ENCODE measurements around the gene MED7. TPM values are rescaled to one million over a fixed set of nuclear protein-coding genes. Genes with fewer than 3 reads are reported as not detected.

Gene MED7
- total and polyA plus RNA-seq, 7 donors, result 9.7 to 19.2 (median 14.9) TPM

- WGBS, 2 donors, result 89 to 92% methylated on average over 4 of the region's 4 CpGs
- DNase-seq, result no peak
- Histone ChIP-seq H3K27me3 (no peaks in the 10 kb centered on the region), H3K9me3 (no peaks in the 10 kb centered on the region), H3K4me1 (no peaks in the 10 kb centered on the region), H3K4me3 (no peak overlapping the region), H3K36me3 (no peaks in the 10 kb centered on the region), H3K27ac (no peak overlapping the region)
- TF ChIP-seq, protein P1, sequence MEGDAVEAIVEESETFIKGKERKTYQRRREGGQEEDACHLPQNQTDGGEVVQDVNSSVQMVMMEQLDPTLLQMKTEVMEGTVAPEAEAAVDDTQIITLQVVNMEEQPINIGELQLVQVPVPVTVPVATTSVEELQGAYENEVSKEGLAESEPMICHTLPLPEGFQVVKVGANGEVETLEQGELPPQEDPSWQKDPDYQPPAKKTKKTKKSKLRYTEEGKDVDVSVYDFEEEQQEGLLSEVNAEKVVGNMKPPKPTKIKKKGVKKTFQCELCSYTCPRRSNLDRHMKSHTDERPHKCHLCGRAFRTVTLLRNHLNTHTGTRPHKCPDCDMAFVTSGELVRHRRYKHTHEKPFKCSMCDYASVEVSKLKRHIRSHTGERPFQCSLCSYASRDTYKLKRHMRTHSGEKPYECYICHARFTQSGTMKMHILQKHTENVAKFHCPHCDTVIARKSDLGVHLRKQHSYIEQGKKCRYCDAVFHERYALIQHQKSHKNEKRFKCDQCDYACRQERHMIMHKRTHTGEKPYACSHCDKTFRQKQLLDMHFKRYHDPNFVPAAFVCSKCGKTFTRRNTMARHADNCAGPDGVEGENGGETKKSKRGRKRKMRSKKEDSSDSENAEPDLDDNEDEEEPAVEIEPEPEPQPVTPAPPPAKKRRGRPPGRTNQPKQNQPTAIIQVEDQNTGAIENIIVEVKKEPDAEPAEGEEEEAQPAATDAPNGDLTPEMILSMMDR (IDR thresholded peaks at IDR 0.05), result no peak
- no peak for TF ChIP-seq POLR2A (IDR thresholded peaks at IDR 0.05)
- no peak for TF ChIP-seq EP300 (IDR thresholded peaks at IDR 0.05)
- no peak for TF ChIP-seq POLR2AphosphoS5 (IDR thresholded peaks at IDR 0.05)
- intact Hi-C loops (cut with DNase I), result no loop called here
Measured at GRCh38 chr5:157160001-157160400, 17.3 kb upstream of the MED7 start.

GRCh38 chr5:157159209-157159751, 16.6 kb upstream of the MED7 start:
- intact Hi-C loops (cut with DNase I), result no loop called here
- Histone ChIP-seq H3K27ac (no peak overlapping the region), H3K9me3 (no peaks in the 10 kb centered on the region), H3K36me3 (no peaks in the 10 kb centered on the region), H3K4me1 (no peaks in the 10 kb centered on the region), H3K4me3 (no peak overlapping the region), H3K27me3 (no peaks in the 10 kb centered on the region)
- TF ChIP-seq EP300 (IDR thresholded peaks at IDR 0.05) (no peak), POLR2AphosphoS5 (IDR thresholded peaks at IDR 0.05) (no peak), POLR2A (IDR thresholded peaks at IDR 0.05) (no peak)
- TF ChIP-seq, protein P1 (IDR thresholded peaks at IDR 0.05), result no peak
- WGBS, 2 donors, result 78 to 84% methylated on average over 6 of the region's 6 CpGs
- no peak for DNase-seq

- Histone ChIP-seq H3K27ac (no peak overlapping the region), H3K27me3 (no peaks in the 10 kb centered on the region), H3K9me3 (no peaks in the 10 kb centered on the region), H3K36me3 (no peaks in the 10 kb centered on the region), H3K4me3 (no peak overlapping the region), H3K4me1 (no peaks in the 10 kb centered on the region)
- whole genome bisulfite sequencing, 2 donors, result 25 to 59% methylated on average over 1 of the region's 1 CpG
- DNase-seq, result no peak
- TF ChIP-seq EP300 (IDR thresholded peaks at IDR 0.05), result no peak
- no peak for TF ChIP-seq POLR2A (IDR thresholded peaks at IDR 0.05)
- TF ChIP-seq, protein P1 (IDR thresholded peaks at IDR 0.05), result no peak
- no peak for TF ChIP-seq POLR2AphosphoS5 (IDR thresholded peaks at IDR 0.05)
- intact Hi-C loops (cut with DNase I), result no loop called here
Measured at GRCh38 chr5:157157293-157157891, 14.7 kb upstream of the MED7 start.

DNA sequence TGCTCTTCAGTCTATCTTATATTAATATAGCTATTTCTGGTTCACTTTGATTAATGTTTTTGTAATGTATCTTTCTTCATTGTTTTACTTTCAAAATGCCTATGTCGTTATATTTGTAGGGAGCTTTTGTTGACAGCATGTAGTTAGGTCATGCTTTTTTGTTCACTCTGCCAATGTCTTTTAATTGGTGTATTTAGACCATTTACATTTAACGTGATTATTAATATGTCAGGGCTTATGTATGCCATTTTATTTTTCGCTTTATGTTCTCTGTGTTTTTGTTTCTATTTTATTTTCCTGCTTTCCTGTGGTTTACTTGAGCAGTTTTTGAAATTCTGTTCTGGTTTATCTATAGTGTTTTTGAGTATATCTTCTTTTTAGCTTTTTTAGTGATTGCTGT, 12.6 kb upstream of the MED7 start:
- H3K36me3 ChIP-seq, result no peaks in the 10 kb centered on the region
- WGBS, 2 donors, result 64 to 88% methylated on average over 3 of the region's 3 CpGs
- H3K27ac ChIP-seq, result no peak overlapping the region
- TF ChIP-seq POLR2AphosphoS5 (IDR thresholded peaks at IDR 0.05), result no peak
- no peak for TF ChIP-seq EP300 (IDR thresholded peaks at IDR 0.05)
- TF ChIP-seq, protein P1 (IDR thresholded peaks at IDR 0.05), result no peak
- TF ChIP-seq POLR2A (IDR thresholded peaks at IDR 0.05), result no peak
- intact Hi-C loops (cut with DNase I), result no loop called here
- H3K9me3 ChIP-seq, result no peaks in the 10 kb centered on the region
- no peaks in the 10 kb centered on the region for H3K27me3 ChIP-seq
- no peaks in the 10 kb centered on the region for H3K4me1 ChIP-seq
- DNase-seq, result no peak
- no peak overlapping the region for H3K4me3 ChIP-seq

- Histone ChIP-seq H3K9me3 (no peaks in the 10 kb centered on the region), H3K27me3 (no peaks in the 10 kb centered on the region), H3K4me1 (no peaks in the 10 kb centered on the region), H3K36me3 (no peaks in the 10 kb centered on the region), H3K27ac (no peak overlapping the region), H3K4me3 (no peak overlapping the region)
- intact Hi-C loops (cut with DNase I), result no loop called here
- no peak for DNase-seq
- TF ChIP-seq POLR2AphosphoS5 (IDR thresholded peaks at IDR 0.05) (no peak), EP300 (IDR thresholded peaks at IDR 0.05) (no peak), POLR2A (IDR thresholded peaks at IDR 0.05) (no peak)
- TF ChIP-seq, protein P1 (IDR thresholded peaks at IDR 0.05), result no peak
- 88 to 90% methylated on average over 3 of the region's 3 CpGs for WGBS, 2 donors
Measured at GRCh38 chr5:157150995-157151394, 8.3 kb upstream of the MED7 start.

Measured in sigmoid colon (tissue), 7 donors.